Peyer's patch (tissue), 4 donors: Measurements from ENCODE around the gene TARBP1.
A peak's percentile ranks its signal among the peaks of the same experiment; 100 is the strongest.
"Not testable (repeated sequence)": the region's sequence is repeated elsewhere in the genome, so short reads cannot be mapped to it uniquely, and the experiment has no call there.

Experiments used
- POLR2A ChIP-seq, 2 donors: fragments of 450-650 bp; IDR thresholded peaks; one replicate each; pipeline ENCODE4 v1.5.1; 2017; ENCODE audit warnings: antibody characterized with exemption in 2 of 2, mild to moderate bottlenecking in 2 of 2, moderate library complexity in 2 of 2
- TF ChIP-seq, protein P1 (sequence below), 6 experiments: fragments of 450-650 bp in 4 of 6; fragments of 200-600 bp in 2 of 6; sonication (generic) in 1 of 6; IDR thresholded peaks; one replicate each; pipeline ENCODE4 v1.5.1; 2017 to 2019; ENCODE audit warnings: antibody characterized with exemption in 6 of 6, mild to moderate bottlenecking in 3 of 6, moderate library complexity in 1 of 6

DNA sequence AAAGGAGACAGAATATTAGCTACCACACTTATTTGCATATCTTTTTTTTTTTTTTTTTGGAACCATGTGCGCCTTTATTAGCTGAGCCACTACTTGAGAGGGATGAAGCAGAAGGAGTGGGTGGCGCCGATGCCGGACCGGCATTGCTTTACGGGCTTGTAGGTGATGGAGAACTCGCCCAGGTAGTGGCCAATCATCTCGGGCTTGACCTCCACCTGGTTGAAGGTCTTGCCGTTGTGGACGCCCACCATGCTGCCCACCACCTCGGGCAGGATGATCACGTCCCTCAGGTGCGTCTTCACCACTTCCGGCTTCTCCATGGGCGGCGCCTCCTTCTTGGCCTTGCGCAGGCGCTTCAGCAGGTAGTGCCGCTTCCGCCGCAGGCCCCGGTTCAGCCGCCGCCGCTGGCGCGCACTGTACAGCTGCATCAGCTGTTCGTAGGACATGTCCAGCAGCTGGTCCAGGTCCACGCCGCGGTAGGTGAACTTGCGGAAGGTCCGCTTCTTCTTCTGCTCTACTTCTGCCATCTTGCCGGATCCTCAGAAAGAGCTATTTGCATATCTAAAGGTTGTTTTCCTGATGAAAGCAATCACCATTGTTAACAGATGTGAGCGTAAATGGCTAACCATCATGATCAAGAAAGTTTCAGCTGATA is 122.2 kb downstream of the TARBP1 start:
- TF ChIP-seq, protein P1, sequence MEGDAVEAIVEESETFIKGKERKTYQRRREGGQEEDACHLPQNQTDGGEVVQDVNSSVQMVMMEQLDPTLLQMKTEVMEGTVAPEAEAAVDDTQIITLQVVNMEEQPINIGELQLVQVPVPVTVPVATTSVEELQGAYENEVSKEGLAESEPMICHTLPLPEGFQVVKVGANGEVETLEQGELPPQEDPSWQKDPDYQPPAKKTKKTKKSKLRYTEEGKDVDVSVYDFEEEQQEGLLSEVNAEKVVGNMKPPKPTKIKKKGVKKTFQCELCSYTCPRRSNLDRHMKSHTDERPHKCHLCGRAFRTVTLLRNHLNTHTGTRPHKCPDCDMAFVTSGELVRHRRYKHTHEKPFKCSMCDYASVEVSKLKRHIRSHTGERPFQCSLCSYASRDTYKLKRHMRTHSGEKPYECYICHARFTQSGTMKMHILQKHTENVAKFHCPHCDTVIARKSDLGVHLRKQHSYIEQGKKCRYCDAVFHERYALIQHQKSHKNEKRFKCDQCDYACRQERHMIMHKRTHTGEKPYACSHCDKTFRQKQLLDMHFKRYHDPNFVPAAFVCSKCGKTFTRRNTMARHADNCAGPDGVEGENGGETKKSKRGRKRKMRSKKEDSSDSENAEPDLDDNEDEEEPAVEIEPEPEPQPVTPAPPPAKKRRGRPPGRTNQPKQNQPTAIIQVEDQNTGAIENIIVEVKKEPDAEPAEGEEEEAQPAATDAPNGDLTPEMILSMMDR (IDR thresholded peaks at IDR 0.05): not testable (repeated sequence)
- peak in 1 of 2 donors; percentile 40 for TF ChIP-seq POLR2A (IDR thresholded peaks at IDR 0.05)
